ENCODE results near the gene PRRT1.
A peak's percentile ranks its signal among the peaks of the same experiment; 100 is the strongest.
"Not testable (repeated sequence)": the region's sequence is repeated elsewhere in the genome, so short reads cannot be mapped to it uniquely, and the experiment has no call there.

The PRRT1 gene

GRCh38 chr6:32151863-32152768 lies at the start of gene PRRT1:
Gene PRRT1, minus strand, starts transcription at chr6:32151939. Its CDS starts 112 bp downstream, at chr6:32151827.
- Mint-ChIP-seq H3K36me3 (ENCODE audit: low read depth) (peaks cover 6% of the 10 kb centered on the region), H3K27ac (peak within 1 kb of the TSS; percentile 44), H3K27me3 (ENCODE audit: low read depth) (peaks cover 48% of the 10 kb centered on the region), H3K9me3 (no peaks in the 10 kb centered on the region), H3K4me3 (peak within 1 kb of the TSS; percentile 12), H3K4me1 (ENCODE audit: low read depth) (peaks cover 34% of the 10 kb centered on the region)

DNA sequence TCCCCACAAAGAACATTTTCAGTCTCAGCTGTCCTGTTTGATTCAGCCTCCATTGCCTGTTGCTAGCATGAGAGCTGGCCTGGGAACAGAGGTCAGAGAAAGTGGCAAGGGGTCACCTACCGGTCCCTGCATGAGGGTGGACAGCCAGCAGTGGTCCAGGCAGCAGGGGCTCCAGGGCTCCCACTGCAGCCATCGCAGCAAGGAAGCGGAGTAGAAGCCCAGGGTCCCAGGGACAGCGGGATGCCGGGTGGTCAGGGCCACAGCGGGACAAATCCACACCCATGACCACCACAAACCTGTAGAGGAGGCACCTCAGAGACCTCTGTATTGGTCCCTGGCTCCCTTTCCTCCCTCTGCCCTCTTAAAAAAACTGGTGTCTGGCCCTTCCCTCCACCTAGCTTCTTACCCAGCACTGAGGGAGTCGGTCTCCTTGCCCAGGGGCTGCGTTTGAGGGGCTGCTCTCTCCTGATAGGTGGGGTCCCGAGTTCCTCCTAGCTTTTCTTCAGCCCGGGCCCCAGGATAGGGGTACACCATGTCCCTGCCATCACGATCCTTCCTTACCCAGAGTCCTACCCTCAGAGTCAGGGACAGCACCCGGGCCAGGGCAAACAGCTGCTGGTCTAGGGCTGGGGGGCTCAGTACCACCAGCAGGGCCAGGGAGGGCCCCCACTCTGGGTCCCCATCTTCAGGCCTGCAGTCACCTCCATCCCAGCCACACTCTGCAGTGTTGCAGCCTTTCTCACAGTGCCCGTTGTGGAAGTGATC lies 49.2 kb upstream of the PRRT1 start:
- Mint-ChIP-seq H3K27me3 (ENCODE audit: low read depth) (peaks cover 19% of the 10 kb centered on the region), H3K27ac (no peak overlapping the region), H3K36me3 (ENCODE audit: low read depth) (no peaks in the 10 kb centered on the region), H3K9me3 (no peaks in the 10 kb centered on the region), H3K4me3 (no peak overlapping the region), H3K4me1 (ENCODE audit: low read depth) (peaks cover 6% of the 10 kb centered on the region)

- peaks cover 22% of the 10 kb centered on the region for H3K4me1 Mint-ChIP-seq (ENCODE audit: low read depth)
- no peaks in the 10 kb centered on the region for H3K36me3 Mint-ChIP-seq (ENCODE audit: low read depth)
- H3K27me3 Mint-ChIP-seq (ENCODE audit: low read depth): peaks cover 4% of the 10 kb centered on the region
- no peak overlapping the region for H3K4me3 Mint-ChIP-seq
- no peak overlapping the region for H3K27ac Mint-ChIP-seq
- no peaks in the 10 kb centered on the region for H3K9me3 Mint-ChIP-seq
These were observed 47.1 kb upstream of the PRRT1 start for GRCh38 chr6:32198866-32199265.

- H3K36me3 Mint-ChIP-seq (ENCODE audit: low read depth): no peaks in the 10 kb centered on the region
- peaks cover 4% of the 10 kb centered on the region for H3K27me3 Mint-ChIP-seq (ENCODE audit: low read depth)
- no peaks in the 10 kb centered on the region for H3K9me3 Mint-ChIP-seq
- H3K4me3 Mint-ChIP-seq: no peak overlapping the region
- H3K27ac Mint-ChIP-seq: no peak overlapping the region
- H3K4me1 Mint-ChIP-seq (ENCODE audit: low read depth): peaks cover 27% of the 10 kb centered on the region
These were observed 46.6 kb upstream of the PRRT1 start for GRCh38 chr6:32198345-32198696.

DNA sequence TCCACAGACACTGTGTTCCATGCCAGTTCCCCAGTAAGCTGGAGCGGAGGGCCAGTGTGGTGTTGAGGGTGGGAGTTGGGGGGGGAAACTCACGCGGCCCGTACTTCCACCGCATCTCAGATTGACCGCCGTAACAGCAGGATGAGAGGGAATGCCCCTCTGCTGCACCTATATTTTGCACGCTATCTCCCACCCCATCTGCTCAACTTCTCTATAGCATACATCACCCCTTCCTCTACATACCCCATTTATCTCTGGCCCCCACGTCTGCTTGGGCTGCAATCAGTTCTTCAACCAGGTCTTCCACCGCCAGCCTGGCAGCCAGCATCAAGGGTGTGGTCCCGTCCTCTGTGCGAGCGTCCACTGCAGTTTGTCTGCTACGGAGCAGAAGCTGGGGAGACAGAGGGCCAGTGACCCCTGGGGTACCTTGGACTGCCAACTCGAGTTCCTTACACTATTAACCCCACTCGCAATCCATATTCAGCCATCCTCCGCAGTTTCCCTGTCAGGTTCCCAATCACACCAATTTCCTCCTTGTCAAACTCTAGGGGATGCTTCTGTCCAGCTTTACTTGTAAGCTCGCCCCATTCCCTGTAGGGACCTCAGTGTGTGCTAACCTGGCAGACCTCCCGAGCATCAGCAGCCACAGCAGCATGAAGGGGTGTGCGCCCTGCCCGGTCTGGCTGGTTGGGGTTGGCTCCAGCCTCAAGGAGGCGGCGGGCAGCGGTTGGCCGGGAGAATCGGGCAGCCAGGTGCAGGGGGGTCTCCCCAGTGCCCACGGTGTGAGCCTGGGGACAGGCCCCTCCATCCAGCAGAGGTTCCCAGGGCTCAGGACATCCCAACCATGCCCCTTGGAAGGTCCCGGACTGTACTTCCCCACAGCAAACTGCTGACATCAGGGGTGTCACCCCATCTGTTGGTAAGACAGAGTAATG lies 45.2 kb upstream of the PRRT1 start:
- peaks cover 31% of the 10 kb centered on the region for H3K4me1 Mint-ChIP-seq (ENCODE audit: low read depth)
- H3K36me3 Mint-ChIP-seq (ENCODE audit: low read depth): peaks cover 5% of the 10 kb centered on the region
- H3K4me3 Mint-ChIP-seq: peak overlapping the region; percentile 88
- peaks cover 4% of the 10 kb centered on the region for H3K27me3 Mint-ChIP-seq (ENCODE audit: low read depth)
- no peaks in the 10 kb centered on the region for H3K9me3 Mint-ChIP-seq
- H3K27ac Mint-ChIP-seq: peak overlapping the region; percentile 95

DNA sequence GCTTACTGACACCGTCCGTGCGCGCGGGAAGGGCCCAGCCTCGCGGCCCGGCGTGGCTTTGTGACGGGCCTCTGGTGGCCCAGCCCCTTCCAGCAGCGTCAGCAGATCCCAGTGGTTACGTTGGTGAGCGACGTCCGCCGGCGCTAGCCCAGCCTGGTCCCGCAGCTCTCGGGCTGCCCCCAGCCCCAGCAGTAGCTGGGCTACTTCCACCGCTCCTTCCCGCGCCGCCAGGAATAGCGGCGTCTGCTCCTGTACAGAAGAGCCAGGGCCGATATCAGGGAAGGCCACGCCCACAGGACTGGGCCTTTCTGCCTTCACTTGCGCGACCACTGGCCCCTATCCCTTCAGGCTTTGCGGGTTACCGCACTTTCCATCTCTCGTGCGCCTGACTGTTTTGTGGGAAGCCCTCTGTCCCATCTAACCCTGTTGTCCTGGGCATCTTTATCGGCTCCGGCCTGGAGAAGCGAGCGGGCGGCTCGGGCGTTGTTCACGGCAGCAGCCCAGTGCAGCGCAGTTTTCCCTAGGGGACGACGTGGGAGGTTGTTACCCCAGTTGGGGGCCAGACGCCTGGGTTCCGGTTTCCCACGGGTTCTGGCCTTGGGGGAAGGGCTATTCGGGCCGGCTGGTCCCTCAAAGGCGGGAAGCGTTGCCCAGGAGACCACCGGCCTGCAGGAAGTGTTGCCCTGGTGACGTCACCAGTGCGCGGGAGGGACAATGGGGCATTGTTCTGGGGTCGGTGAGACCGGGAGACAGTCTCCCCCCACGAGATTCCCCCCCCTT lies 44.4 kb upstream of the PRRT1 start:
- peak overlapping the region; percentile 88 for H3K4me3 Mint-ChIP-seq
- peaks cover 13% of the 10 kb centered on the region for H3K36me3 Mint-ChIP-seq (ENCODE audit: low read depth)
- H3K27ac Mint-ChIP-seq: peak overlapping the region; percentile 95
- H3K9me3 Mint-ChIP-seq: no peaks in the 10 kb centered on the region
- H3K27me3 Mint-ChIP-seq (ENCODE audit: low read depth): peaks cover 4% of the 10 kb centered on the region
- peaks cover 31% of the 10 kb centered on the region for H3K4me1 Mint-ChIP-seq (ENCODE audit: low read depth)

DNA sequence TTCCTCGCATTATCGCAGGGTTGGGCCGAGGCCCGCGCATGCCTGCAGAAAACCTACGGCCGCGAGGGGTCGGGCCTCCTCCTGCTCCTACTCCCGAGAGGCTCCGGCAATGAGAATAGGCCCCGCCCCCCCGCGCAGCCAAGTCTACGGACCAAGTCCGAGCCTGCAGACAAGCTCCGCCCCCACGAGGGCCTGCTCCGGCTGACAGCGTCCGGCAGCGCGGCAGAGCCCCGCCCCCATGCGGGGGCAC lies 43.8 kb upstream of the PRRT1 start:
- H3K9me3 Mint-ChIP-seq: no peaks in the 10 kb centered on the region
- peak overlapping the region; percentile 88 for H3K4me3 Mint-ChIP-seq
- peaks cover 31% of the 10 kb centered on the region for H3K4me1 Mint-ChIP-seq (ENCODE audit: low read depth)
- peaks cover 4% of the 10 kb centered on the region for H3K27me3 Mint-ChIP-seq (ENCODE audit: low read depth)
- H3K27ac Mint-ChIP-seq: peak overlapping the region; percentile 95
- peaks cover 16% of the 10 kb centered on the region for H3K36me3 Mint-ChIP-seq (ENCODE audit: low read depth)

DNA sequence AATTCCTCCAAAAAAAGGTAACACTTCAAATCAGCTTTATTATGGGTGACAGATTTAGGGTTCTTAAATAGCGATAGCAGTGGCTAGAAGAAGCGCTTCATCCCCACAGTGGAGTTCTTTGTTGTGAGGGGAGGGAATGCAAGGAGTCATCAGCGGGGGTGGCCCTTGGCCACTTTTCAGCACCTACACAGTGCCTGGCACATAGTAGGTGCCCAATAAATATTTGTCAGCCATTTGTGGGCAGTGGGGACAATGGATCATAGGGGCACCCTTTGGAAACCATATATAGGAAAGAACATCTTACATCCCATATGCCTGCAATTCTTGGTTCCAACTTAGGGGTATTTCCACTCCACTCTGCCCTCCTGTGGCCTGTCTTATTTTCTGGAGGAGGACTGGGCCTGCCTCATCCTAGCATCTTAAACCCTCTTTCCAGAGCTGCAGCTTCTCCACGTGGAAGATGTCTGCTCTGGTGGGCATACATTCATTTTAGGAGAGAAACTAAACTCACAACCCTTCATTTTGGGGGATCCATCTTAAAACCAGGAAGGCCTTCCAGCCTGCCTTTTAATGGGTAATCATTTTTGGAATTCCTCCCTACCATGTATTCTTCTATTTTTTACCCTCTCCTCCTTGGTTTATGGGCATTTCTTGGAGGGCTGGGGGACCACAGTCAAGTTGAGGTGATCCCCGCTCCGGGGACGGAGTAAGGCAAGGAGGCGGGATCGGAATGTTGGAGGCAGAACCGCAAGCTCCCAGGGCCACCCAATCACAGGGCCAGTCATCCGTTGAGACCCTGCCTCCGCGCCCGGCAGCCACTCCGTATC lies 43.3 kb upstream of the PRRT1 start:
- Mint-ChIP-seq H3K36me3 (ENCODE audit: low read depth) (peaks cover 20% of the 10 kb centered on the region), H3K27ac (peak overlapping the region; percentile 93), H3K27me3 (ENCODE audit: low read depth) (no peaks in the 10 kb centered on the region), H3K4me3 (peak overlapping the region; percentile 88), H3K9me3 (no peaks in the 10 kb centered on the region), H3K4me1 (ENCODE audit: low read depth) (peaks cover 31% of the 10 kb centered on the region)

GRCh38 chr6:32194388-32194787 lies 42.6 kb upstream of the PRRT1 start:
- Mint-ChIP-seq H3K27me3 (ENCODE audit: low read depth) (no peaks in the 10 kb centered on the region), H3K27ac (no peak overlapping the region), H3K4me3 (peak overlapping the region; percentile 88), H3K4me1 (ENCODE audit: low read depth) (peaks cover 31% of the 10 kb centered on the region), H3K9me3 (no peaks in the 10 kb centered on the region), H3K36me3 (ENCODE audit: low read depth) (peaks cover 21% of the 10 kb centered on the region)

GRCh38 chr6:32193096-32193495 lies 41.4 kb upstream of the PRRT1 start:
- not testable (repeated sequence) for H3K27me3 Mint-ChIP-seq (ENCODE audit: low read depth); H3K9me3 Mint-ChIP-seq
- peak overlapping the region; percentile 99 for H3K4me3 Mint-ChIP-seq
- peaks cover 39% of the 10 kb centered on the region for H3K4me1 Mint-ChIP-seq (ENCODE audit: low read depth)
- peak overlapping the region; percentile 98 for H3K27ac Mint-ChIP-seq
- peaks cover 31% of the 10 kb centered on the region for H3K36me3 Mint-ChIP-seq (ENCODE audit: low read depth)

GRCh38 chr6:32192608-32193039 lies 40.9 kb upstream of the PRRT1 start, which contains the start of gene GPSM3:
Gene GPSM3, minus strand, starts transcription at chr6:32192643. Its CDS starts 130 bp downstream, at chr6:32192513.
- Mint-ChIP-seq H3K27me3 (ENCODE audit: low read depth) (no peaks in the 10 kb centered on the region), H3K27ac (peak within 1 kb of the TSS; percentile 98), H3K36me3 (ENCODE audit: low read depth) (peaks cover 32% of the 10 kb centered on the region), H3K9me3 (no peaks in the 10 kb centered on the region), H3K4me3 (peak within 1 kb of the TSS; percentile 99), H3K4me1 (ENCODE audit: low read depth) (peaks cover 40% of the 10 kb centered on the region)

- Mint-ChIP-seq H3K9me3 (no peaks in the 10 kb centered on the region), H3K27ac (peak overlapping the region; percentile 98), H3K36me3 (ENCODE audit: low read depth) (peaks cover 38% of the 10 kb centered on the region), H3K27me3 (ENCODE audit: low read depth) (no peaks in the 10 kb centered on the region), H3K4me1 (ENCODE audit: low read depth) (peaks cover 44% of the 10 kb centered on the region), H3K4me3 (peak overlapping the region; percentile 99)
These were observed 40.2 kb upstream of the PRRT1 start for GRCh38 chr6:32191696-32192607.

All from T-helper 1 cell treated with Interleukin-12 subunit alpha and Interleukin-12 subunit beta and Interleukin-4 antibody, amounts not matched to agents 30 μg/mL and 1 μg/mL, for 36 hours (primary cell).